ENCODE results near the gene MAD1L1.
A peak's percentile ranks its signal among the peaks of the same experiment; 100 is the strongest.
"Not testable (repeated sequence)": the region's sequence is repeated elsewhere in the genome, so short reads cannot be mapped to it uniquely, and the experiment has no call there.

MAD1L1 gene

GRCh38 chr7:2080477-2080876 is 152.3 kb downstream of the MAD1L1 start:
- DNase-seq: no peak

DNA sequence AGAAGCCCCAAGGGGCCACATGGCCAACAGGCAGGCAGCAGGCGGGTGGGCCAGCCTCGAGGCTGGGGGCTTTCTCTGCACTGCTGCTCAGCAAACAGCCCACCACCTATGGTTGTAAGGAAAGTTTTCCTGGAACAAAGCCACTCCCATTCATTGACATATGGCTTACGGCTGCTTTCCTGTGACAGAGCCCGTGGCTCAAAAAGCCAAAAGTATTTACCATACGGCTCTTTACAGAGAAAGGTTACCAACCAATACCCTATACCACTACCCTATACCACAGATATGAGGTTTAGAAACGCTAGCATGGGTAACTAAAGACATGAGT is 152.7 kb downstream of the MAD1L1 start:
- DNase-seq: no peak

DNA sequence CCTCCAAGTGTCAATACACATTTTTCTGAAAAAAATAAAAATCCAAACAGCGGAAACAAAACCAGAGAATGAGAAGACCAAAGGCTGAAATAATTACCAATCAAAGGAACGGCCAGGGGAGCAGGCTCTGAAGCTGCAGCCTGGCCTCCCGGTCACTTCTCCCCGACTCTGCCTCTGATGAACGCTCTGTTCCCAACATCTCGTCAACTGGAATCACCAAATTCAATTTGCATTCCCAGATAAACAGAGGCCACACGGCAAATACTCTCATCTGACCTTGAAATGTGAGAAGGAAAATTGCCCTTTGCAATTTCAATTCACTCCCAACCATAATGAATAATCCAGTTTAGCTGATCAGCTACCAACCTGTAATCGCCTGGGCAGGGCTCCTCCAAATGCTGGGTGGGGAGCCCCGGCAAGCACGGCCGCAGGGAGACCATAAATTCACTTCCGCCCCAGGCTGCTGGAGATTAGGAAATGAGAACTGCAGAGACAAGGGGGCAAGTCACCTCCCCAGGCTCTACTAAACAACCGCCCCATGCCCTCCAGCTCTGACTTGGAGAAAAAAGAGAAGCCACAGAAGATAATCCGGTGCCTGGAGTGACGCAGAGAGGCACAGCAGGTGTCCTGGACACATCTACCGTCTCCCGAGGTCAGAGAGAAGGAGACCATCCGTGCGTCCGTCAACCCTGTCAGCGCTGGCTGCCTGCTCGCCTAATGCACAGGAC is 153.2 kb downstream of the MAD1L1 start:
- no peak for DNase-seq

GRCh38 chr7:2078899-2079298 is 153.8 kb downstream of the MAD1L1 start:
- DNase-seq: no peak

GRCh38 chr7:2076649-2077064 is 156.1 kb downstream of the MAD1L1 start:
- DNase-seq: no peak

- no peak for DNase-seq
Observed at GRCh38 chr7:2075811-2076210, 156.9 kb downstream of the MAD1L1 start.

DNA sequence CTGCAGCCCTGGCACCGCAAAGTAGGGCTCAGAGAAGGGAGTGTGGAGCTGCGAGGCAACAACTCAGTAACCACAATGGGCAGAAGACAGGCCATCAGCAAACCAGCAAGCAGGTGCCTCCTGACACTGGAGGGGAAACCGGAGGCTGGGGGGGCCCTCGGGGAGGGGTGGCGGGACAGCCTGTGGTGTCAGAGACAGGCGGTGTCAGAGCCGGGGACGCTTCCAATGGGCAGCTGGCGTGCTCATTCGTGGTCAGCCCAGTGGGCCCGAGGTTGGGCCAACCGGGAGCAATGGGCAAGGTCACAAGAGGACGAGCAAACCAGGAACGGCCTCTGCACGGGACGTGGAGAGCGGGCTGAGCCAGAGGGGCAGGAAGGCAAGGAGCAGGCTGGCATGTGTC is 158.1 kb downstream of the MAD1L1 start:
- no peak for DNase-seq

DNA sequence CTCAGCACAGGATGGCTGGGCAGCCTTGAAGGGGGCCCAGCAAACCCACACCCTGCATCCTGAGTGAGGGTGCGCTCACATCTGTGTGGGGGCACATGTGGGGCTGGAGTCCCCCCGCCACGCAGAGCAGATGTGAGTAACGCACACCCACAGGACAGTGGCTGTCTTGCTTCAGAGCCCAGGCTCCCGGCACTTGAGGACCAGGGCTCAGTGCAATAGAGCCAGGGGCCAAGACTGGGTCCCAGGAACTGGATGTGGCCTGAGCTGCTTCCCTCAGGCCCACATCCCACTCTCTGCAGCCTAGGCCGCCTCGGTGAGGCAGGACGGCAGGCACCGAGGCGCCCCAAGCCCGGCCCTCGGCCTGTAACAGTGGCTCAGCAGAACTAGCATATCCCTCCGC is 159.9 kb downstream of the MAD1L1 start:
- DNase-seq: no peak

- no peak for DNase-seq
Observed at GRCh38 chr7:2072042-2072441, 160.7 kb downstream of the MAD1L1 start.

DNA sequence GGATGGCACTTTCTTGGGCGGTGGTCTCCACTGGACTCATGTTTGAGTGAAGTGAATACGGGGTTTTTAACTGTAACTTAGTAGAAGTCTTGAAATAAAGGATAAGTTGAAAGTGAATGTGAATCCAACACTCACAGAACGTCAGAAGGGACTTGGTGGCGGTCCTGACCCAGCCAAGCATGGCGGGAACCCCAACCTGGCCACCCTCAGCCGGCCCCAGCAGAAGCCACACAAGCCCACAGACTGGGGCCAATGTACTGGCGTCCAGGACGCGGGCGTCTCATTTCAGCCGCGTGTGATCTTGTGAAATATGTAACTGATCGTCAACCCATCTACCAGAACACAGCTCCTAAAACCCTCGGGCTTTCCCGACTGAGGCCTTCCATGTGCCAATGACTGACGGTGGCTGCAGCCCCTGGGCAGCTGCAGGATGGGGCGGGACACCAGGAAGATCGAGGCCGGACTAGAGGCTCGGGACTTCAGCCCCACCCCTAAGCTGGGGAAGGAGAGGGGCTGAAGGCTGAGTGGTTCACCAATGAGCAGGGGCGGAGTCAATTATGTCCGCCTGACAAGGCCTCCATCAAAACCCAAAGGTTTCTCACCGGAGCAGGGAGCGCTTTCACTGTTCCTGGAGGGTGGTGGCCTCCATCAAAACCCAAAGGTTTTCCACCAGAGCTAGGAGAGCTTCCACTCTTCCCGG is 161.5 kb downstream of the MAD1L1 start:
- no peak for DNase-seq

DNA sequence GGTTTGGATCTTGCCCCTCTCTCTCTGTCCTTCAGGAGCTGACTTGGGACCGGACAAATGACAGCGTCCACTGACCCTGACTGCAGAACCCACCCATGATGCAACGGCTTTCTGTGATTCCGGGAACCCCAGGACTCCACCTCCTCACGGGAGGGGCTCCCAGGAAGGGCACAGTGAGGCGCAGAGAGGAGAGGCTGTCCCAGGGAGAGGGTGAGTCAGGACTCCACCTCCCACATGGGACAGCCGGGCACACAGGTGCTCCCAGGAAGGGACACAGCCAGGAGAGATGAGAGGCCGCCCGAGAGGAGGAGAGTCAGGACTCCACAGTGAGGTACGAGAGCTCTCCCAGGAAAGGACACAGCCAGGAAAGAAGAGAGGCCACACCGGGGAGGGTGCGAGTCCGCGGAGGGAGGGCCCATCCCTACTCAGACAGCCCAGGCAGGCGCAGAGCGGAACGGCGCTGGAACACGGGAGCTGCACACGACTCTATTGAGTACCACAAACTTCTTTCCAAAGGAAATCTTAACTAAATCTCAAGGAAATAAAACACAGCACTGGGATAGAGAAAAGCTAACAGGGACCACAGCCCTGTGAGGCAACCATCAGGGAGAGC is 162.5 kb downstream of the MAD1L1 start:
- no peak for DNase-seq

DNA sequence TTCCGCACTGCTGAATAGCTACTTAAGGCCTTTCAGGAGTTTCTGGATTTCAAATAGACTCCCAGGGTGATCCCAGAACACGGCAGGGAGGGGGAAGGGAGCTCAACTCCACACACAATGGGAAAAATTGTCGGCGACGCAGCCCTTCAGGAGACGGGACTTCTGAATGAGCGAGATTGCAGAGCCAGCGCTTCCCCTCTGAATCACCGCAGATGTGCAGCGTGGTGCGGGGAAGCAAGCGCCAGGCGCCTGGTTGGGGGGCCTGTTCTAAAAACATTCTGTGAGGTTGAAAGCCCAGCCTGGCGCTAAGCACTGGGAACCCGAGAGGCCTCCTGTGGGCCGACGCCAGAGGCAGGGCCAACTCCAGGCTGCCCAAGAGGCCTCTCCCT is 163.3 kb downstream of the MAD1L1 start:
- no peak for DNase-seq

- DNase-seq: no peak
Observed at GRCh38 chr7:2068693-2069471, 163.9 kb downstream of the MAD1L1 start.

- peak; percentile 35 for DNase-seq
Observed at GRCh38 chr7:2066251-2066919, 166.4 kb downstream of the MAD1L1 start.

DNA sequence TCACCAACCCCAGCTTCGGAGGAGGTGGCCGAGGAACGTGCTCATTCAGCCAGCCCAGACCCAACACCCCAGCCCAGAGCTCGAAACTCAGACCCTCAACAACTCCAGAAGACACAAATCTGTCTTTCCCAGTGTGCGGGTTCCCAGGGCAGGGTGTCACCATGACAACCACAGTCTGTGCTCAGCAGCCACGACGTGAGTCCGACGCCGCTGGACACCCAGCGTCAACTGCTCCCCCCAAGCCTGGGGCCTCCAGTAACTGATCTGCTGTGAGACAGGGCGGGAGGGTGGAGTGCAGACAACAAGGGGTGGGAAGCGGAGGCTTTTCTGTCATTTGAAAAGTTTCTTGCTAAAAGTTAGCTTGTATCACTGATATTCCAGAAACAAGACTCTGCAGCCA is 167.2 kb downstream of the MAD1L1 start:
- DNase-seq: no peak

- no peak for DNase-seq
Observed at GRCh38 chr7:2063563-2064260, 169.0 kb downstream of the MAD1L1 start.

GRCh38 chr7:2062648-2063047 is 170.1 kb downstream of the MAD1L1 start:
- DNase-seq: no peak

- no peak for DNase-seq
Observed at GRCh38 chr7:2060701-2061100, 172.0 kb downstream of the MAD1L1 start.

- no peak for DNase-seq
Observed at GRCh38 chr7:2059964-2060700, 172.6 kb downstream of the MAD1L1 start.

DNA sequence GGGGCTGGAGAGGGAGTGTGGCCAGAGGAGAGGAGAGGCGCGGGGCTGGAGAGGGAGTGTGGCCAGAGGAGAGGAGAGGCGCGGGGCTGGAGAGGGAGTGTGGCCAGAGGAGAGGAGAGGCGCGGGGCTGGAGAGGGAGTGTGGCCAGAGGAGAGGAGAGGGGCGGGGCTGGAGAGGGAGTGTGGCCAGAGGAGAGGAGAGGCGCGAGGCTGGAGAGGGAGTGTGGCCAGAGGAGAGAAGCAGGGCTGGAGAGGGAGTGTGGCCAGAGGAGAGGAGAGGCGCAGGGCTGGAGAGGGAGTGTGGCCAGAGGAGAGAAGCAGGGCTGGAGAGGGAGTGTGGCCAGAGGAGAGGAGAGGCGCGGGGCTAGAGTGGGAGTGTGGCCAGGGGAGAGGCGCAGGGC is 174.5 kb downstream of the MAD1L1 start:
- not testable (repeated sequence) for DNase-seq

DNA sequence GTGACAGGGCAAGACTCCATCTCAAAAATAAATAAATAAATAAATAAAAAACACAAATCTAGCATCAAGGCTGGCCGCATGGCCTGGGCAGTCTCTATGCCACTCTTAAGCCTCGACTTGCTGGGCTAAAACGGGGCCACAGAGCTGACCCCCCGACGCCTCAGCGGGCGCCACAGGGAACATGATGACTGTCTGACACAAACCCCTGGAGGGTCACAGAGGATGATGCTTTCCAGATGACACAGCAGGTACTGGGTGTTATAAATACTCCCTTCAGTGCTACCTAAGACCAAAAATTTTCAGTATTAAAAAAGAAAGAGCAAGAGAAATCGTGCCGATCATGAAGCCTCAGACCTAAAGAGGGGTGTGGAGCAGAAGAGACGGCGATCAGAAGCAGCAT is 176.8 kb downstream of the MAD1L1 start:
- no peak for DNase-seq

GRCh38 chr7:2054927-2055326 is 177.8 kb downstream of the MAD1L1 start:
- no peak for DNase-seq
